Measurements from ENCODE around the gene RBM17. TPM values are rescaled to one million over a fixed set of nuclear protein-coding genes. Genes with fewer than 3 reads are reported as not detected.

RBM17 gene
- total and polyA plus RNA-seq, 2 of the 13 experiments (the other 11 are each of a cell fraction or from before 2014, with no cell fraction given) = 30.7 to 77.5 TPM

- no peak for TF ChIP-seq ZNF776 (CRISPR knock-in tag; IDR thresholded peaks at IDR 0.05)
- no peak for TF ChIP-seq FOXK2 (IDR thresholded peaks at IDR 0.05)
- TF ChIP-seq SCMH1 (CRISPR knock-in tag; IDR thresholded peaks at IDR 0.05; ENCODE audit: borderline replicate concordance) = no peak
- no peak for TF ChIP-seq ZNF773 (CRISPR knock-in tag; IDR thresholded peaks at IDR 0.05; ENCODE audit: borderline replicate concordance)
- TF ChIP-seq ZNF354B (CRISPR knock-in tag; IDR thresholded peaks at IDR 0.05) = no peak
- TF ChIP-seq GABPA (IDR thresholded peaks at IDR 0.05; ENCODE audit: low read depth, low read length) = peak; percentile 30; the same call in 1 of the 2 replicates
- TF ChIP-seq GABPA (CRISPR knock-in tag; IDR thresholded peaks at IDR 0.05; ENCODE audit: low read depth) = peak; percentile 81
- no peak for TF ChIP-seq NFKBIZ (CRISPR knock-in tag; IDR thresholded peaks at IDR 0.05)
- no peak for TF ChIP-seq RBM22 (optimal IDR thresholded peaks at IDR 0.05; ENCODE audit: low read length)
- no peak; the same call in 1 of the 2 replicates for TF ChIP-seq TBX2 (CRISPR knock-in tag; IDR thresholded peaks at IDR 0.05; ENCODE audit: borderline replicate concordance)
- TF ChIP-seq SRSF4 (IDR thresholded peaks at IDR 0.05; ENCODE audit: low read depth, low read length, poor library complexity, severe bottlenecking) = no peak
- no peak for TF ChIP-seq SIX1 (CRISPR knock-in tag; IDR thresholded peaks at IDR 0.05; ENCODE audit: borderline replicate concordance)
- no peak for TF ChIP-seq KIAA2018 (CRISPR knock-in tag; IDR thresholded peaks at IDR 0.05; ENCODE audit: borderline replicate concordance)
- TF ChIP-seq ZSCAN21 (CRISPR knock-in tag; IDR thresholded peaks at IDR 0.05; ENCODE audit: borderline replicate concordance) = 0 out of 2 replicates have a peak, but pooled peaks have one; percentile 63
- TF ChIP-seq SOX6 (IDR thresholded peaks at IDR 0.05) = no peak
- peak; percentile 48; the same call in 1 of the 2 replicates for TF ChIP-seq SOX6 (CRISPR knock-in tag; IDR thresholded peaks at IDR 0.05)
- 0 out of 2 replicates have a peak, but pooled peaks have one; percentile 7 for TF ChIP-seq BCL6 (CRISPR knock-in tag; IDR thresholded peaks at IDR 0.05)
- no peak for TF ChIP-seq ZNF260 (CRISPR knock-in tag; IDR thresholded peaks at IDR 0.05; ENCODE audit: borderline replicate concordance, low read depth)
- TF ChIP-seq ZC3H4 (CRISPR knock-in tag; IDR thresholded peaks at IDR 0.05; ENCODE audit: borderline replicate concordance) = no peak
- TF ChIP-seq ZFP36L2 (CRISPR knock-in tag; IDR thresholded peaks at IDR 0.05) = no peak
- TF ChIP-seq MZF1 (CRISPR knock-in tag; IDR thresholded peaks at IDR 0.05; ENCODE audit: borderline replicate concordance) = no peak
Measured at GRCh38 chr10:6053816-6054631, 34.8 kb upstream of the RBM17 start (continued).

Data from HepG2 (cell line).